Muscle layer of colon (tissue), 2 donors: ENCODE measurements around the gene COMP.

Experiments
- H3K27ac ChIP-seq: one replicate; pipeline ENCODE4 v1.7.0; 2013; ENCODE audit warnings: low read depth, mild to moderate bottlenecking, low read length, moderate library complexity
- H3K27me3 ChIP-seq, 2 donors: one replicate each; pipeline ENCODE4 v1.7.0; 2013; ENCODE audit warnings: low read length in 2 of 2, mild to moderate bottlenecking in 2 of 2; ENCODE audit not compliant: insufficient read depth in 2 of 2, control insufficient read depth in 1 of 2
- H3K36me3 ChIP-seq: one replicate; pipeline ENCODE4 v1.7.0; 2013; ENCODE audit warnings: mild to moderate bottlenecking, low read length; ENCODE audit not compliant: insufficient read depth
- H3K4me1 ChIP-seq: one replicate; pipeline ENCODE4 v1.7.0; 2013; ENCODE audit warnings: mild to moderate bottlenecking, low read length; ENCODE audit not compliant: insufficient read depth
- H3K4me3 ChIP-seq, 2 donors: one replicate each; pipeline ENCODE4 v1.7.0; 2013; ENCODE audit warnings: low read length in 2 of 2, low read depth in 1 of 2, mild to moderate bottlenecking in 1 of 2, moderate library complexity in 1 of 2
- H3K9ac ChIP-seq: one replicate; pipeline ENCODE4 v1.7.0; 2013; ENCODE audit warnings: low read length
- H3K9me3 ChIP-seq: one replicate; pipeline ENCODE4 v1.7.0; 2013; ENCODE audit warnings: mild to moderate bottlenecking, low read length
- donor health status: abdominal sarcoma.
- donor health status: Adenocarcinoma of cecum.

Gene COMP

DNA sequence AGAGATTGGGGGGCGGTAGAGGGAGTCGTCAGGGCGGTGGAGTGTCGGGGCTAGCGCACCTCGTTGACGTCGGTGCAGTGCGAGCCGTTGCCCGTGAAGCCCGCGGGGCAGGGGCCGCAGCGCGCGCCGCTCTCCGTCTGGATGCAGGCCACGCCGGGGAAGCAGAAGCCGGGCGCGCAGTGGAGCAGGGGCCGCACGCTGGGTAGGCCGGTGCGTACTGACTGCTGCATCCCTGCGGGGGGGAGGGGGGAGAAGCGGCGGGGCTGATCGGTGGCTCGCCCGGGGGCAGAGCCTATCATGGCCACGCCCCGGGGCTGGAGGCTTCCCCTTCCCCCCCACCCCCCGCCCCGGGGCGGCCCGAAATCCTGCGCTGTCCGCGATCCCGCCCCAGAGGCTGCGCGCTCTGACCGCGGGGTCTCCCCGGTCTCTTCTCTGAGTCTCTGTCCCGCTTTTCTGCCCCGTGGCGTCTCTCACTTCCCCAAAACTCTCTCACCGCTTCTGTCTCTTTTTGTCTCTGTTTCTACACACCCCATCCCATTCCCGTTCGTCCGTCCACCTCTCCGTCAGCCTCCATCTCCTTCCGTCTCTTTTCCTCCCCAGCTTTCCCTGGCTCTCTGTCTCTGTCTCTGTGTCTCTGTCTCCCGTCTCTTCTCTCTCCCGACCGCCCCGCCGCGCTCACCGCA, 1.1 kb downstream of the COMP start:
- no peaks in the 10 kb centered on the region for H3K36me3 ChIP-seq
- H3K4me1 ChIP-seq, result peaks cover 5% of the 10 kb centered on the region
- no peaks in the 10 kb centered on the region for H3K9me3 ChIP-seq
- no peak overlapping the region for H3K27ac ChIP-seq
- peaks cover 45 to 84% of the 10 kb centered on the region in 2 donors for H3K27me3 ChIP-seq
- H3K9ac ChIP-seq, result no peak overlapping the region
- H3K4me3 ChIP-seq, result peak overlapping the region; percentile 21 to 32

DNA sequence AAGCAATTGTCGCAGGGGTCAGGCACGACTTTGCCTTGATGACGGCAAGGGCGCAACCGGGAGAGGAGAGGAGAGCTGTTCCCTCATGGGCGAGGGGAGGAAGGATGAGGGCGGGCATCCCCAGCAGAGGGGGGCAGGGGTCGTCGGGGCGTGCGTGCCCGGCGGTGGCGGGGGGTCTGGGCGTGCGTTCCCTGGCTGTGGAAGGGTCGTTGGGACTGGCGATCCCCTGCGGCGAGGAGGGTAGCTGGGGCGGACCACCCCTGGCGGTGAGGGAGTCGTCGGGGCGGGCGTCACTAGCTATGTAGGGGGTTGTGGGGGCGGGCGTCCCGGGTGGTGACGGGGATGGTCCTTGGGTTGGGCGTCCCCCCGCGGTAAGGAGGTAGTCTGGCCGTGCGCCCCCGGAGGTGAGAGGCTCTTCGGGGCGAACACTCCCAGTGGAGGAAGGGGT, 1.7 kb downstream of the COMP start:
- Histone ChIP-seq H3K27me3 (peaks cover 45 to 78% of the 10 kb centered on the region in 2 donors), H3K4me3 (no peak overlapping the region), H3K9ac (no peak overlapping the region), H3K27ac (no peak overlapping the region), H3K4me1 (peaks cover 5% of the 10 kb centered on the region), H3K9me3 (no peaks in the 10 kb centered on the region), H3K36me3 (no peaks in the 10 kb centered on the region)

DNA sequence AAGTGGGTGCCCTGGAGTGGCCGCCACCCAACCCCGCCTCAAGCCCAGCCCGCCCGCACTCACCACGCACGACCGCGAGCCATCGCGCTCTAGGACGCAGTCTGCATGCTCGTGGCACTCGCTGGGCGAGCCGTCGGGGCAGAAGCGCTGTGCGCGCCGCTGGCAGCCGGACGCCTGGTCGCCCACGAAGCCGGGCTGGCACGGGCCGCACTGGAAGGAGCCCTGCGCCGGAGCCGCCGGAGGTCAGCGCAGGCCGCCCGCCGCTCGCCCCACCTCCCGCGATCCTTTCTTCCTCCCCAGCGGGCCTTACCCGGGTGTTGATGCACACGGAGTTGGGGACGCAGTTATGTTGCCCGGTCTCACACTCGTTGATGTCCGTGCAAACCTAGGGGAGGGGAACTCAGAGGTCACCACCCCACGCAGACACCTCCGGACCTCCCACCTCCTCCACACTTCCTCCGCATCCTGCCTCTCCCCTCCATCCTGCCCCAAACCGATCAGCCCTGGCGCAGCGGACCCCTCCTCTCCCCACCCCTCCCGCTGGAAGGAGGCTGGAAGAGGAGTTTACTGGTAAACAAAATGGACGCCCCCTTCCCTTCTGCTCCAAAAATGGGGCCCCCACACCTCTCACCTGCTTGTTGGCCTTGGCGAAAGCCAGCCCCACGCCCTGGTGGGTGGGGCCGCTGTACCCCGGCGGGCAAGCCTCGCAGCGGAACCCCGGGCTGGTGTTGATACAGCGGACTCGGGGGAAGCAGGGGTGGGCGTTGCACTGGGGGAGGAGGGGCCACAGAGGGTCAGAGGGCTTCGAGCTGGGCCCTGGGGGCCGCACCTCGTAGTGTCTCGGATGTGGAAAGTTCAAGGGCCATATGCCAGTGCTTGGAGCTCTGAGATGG, 2.3 kb downstream of the COMP start:
- H3K36me3 ChIP-seq, result no peaks in the 10 kb centered on the region
- H3K9ac ChIP-seq, result no peak overlapping the region
- H3K9me3 ChIP-seq, result no peaks in the 10 kb centered on the region
- peaks cover 42 to 76% of the 10 kb centered on the region in 2 donors for H3K27me3 ChIP-seq
- peaks cover 5% of the 10 kb centered on the region for H3K4me1 ChIP-seq
- H3K27ac ChIP-seq, result no peak overlapping the region
- no peak overlapping the region for H3K4me3 ChIP-seq

DNA sequence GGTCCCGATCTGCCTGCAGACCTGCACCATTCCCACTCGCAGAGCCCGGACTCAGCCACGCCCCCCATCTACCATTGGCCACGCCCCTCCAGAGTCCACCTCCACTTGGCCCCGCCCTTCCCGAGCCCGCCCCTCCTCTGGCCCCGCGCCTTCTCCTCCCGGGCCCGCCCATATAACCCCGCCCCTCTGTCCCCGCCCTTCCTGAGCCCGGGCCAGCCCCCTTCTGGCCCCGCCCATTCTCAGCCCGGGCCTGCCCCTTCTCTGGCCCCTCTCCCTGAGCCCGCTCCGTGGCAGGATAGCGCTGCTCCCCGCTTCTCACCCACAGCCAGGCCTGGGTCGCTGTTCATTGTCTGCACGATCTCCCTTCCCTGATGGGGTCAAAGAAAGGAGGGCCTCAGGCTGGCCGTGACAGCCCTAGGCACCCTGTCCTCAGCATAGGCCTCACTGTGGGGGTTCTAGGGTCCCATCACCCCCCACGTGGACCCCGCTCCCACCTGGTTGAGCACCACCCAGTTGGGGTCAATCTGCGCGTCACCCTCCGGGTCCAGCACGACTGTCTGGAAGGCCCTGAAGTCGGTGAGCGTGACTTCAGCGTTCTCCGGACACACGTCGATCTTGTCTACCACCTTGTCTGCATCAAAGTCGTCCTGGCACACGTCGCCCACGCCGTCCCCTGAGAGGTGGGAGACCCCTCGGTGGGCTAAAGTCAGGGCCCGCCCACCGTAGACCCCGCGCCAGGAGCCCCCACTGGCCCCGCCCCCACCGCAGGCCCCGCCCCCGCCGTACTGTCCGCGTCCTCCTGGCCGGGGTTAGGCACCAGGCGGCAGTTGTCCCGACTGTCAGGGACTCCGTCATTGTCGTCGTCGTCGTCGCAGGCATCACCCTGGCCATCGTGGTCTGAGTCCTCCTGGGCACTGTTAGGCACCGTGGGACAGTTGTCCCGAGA, 5.7 kb downstream of the COMP start:
- H3K4me1 ChIP-seq, result peaks cover 3% of the 10 kb centered on the region
- H3K27me3 ChIP-seq, result peaks cover 28 to 54% of the 10 kb centered on the region in 2 donors
- no peak overlapping the region for H3K9ac ChIP-seq
- no peak overlapping the region for H3K27ac ChIP-seq
- peak overlapping the region in 1 of 2 donors; percentile 43 for H3K4me3 ChIP-seq
- no peaks in the 10 kb centered on the region for H3K9me3 ChIP-seq
- H3K36me3 ChIP-seq, result no peaks in the 10 kb centered on the region

DNA sequence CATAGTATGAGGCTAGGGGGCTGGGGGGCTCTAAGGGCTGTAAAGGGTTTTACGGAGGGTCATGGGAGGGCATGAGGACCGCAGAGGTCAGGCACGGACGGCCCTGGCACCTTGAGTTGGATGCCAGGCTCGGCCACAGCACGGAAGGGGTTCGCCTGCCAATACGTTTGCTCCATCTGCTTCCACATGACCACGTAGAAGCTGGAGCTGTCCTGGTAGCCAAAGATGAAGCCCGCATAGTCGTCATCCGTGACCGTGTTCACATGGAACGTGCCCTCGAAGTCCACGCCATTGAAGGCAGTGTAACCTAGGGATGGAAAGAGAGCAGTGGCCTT, 6.4 kb downstream of the COMP start:
- Histone ChIP-seq H3K27ac (no peak overlapping the region), H3K36me3 (no peaks in the 10 kb centered on the region), H3K4me1 (no peaks in the 10 kb centered on the region), H3K9me3 (no peaks in the 10 kb centered on the region), H3K27me3 (peaks cover 25 to 47% of the 10 kb centered on the region in 2 donors), H3K4me3 (no peak overlapping the region), H3K9ac (no peak overlapping the region)

DNA sequence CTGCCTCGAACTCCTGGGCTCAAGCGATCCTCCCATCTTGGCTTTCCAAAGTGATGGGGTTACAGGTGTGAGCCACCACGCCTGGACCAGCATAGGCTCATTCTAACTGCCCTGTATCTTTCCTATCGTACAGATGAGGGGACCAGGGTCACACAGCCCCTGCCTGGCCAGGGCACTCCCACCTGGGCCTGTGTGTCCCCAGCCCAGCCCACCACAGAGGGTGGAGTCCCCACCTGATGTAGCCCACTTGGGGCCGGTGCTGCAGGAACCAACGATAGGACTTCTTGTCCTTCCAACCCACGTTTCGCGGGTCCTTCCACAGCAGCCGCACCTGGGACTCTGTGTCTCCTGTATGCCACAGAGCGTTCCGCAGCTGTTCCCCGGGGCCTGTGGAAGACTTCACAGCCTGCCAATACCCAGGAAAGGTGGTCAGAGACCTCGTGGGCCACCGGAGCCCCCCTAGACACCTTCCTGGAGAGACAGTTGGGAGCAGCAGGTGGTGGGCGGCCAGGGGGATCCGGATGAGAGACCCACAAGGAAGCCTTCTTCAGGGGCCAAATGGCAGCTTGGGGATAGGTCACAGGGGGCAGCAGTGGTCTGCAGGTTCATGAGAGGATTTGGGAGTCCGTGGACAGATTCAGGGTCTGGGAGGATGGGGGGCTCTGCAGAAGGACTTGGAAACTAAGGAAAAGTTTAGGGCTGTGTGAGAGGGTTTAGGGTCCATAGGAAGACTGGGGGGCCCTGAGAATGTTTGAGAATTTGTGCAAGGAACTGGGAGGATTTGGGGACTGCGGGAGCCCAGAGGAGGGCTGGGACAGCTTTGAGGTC, 6.9 kb downstream of the COMP start:
- Histone ChIP-seq H3K27ac (no peak overlapping the region), H3K4me3 (no peak overlapping the region), H3K9ac (no peak overlapping the region), H3K4me1 (no peaks in the 10 kb centered on the region), H3K9me3 (no peaks in the 10 kb centered on the region), H3K36me3 (no peaks in the 10 kb centered on the region), H3K27me3 (peaks cover 19 to 42% of the 10 kb centered on the region in 2 donors)

DNA sequence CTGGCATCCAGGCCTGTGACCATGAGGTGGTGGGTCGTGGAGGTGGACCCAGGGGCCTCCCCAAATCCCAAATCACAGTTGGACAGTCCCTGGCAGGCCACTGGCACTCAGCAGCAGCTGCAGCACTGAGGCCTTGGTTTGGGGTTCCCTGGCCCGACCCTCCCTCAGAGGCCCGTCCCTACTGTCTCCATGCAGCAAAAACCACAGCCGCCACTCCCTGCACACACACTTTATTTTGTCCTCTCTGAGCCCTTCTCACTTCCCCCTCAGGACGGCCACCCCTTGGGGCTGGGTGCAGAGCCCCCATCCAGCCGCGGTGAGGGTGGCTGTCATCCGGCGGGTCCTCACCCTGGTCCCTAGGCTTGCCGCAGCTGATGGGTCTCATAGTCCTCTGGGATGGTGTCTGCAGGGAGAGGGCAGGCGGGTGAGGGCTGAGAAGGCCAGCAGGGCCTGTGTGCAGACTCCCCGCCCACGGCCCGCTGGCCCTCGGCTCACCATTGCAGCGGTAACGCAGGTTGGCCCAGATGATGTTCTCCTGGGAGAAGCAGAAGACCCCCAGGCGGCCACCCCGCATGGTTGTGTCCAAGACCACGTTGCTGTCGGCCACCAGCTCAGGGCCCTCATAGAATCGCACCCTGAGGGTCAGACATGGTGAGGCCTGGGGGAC, 8.4 kb downstream of the COMP start:
- Histone ChIP-seq H3K4me1 (no peaks in the 10 kb centered on the region), H3K27ac (no peak overlapping the region), H3K9ac (no peak overlapping the region), H3K27me3 (peaks cover 10 to 27% of the 10 kb centered on the region in 2 donors), H3K4me3 (no peak overlapping the region), H3K9me3 (no peaks in the 10 kb centered on the region), H3K36me3 (no peaks in the 10 kb centered on the region)

DNA sequence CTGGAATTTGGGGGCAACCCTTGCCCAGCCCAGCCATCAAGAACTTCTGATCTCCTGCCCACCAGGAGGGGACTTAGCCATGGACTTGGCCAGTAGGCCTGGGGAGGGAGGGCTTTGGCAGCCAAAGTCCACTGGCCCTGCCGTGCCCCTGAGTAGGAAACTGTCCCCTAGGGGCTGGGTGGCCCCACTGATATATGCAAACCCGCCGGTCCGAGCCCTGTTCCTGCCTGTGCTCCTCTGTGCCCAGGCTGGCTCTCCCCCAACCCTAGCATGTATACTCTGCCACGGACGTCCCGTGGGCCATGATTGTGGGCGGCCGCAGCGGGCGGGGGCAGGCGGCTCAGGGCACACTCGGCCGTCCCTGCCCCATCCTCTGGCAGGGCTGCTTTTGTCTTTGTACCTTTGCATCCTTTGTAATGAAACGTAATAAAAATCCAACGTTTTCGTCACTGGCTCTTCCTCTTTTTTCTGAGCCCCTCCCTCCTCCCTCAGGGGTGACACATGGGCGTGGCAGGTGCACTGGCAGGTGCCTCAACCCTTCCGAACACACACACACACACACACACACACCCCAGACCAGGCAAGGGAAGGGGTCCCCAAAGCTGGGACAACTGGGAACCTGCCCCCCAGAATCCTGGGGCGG, 9.1 kb downstream of the COMP start:
- H3K27me3 ChIP-seq, result peaks cover 8 to 20% of the 10 kb centered on the region in 2 donors
- no peak overlapping the region for H3K4me3 ChIP-seq
- no peak overlapping the region for H3K9ac ChIP-seq
- no peaks in the 10 kb centered on the region for H3K9me3 ChIP-seq
- H3K36me3 ChIP-seq, result no peaks in the 10 kb centered on the region
- H3K4me1 ChIP-seq, result no peaks in the 10 kb centered on the region
- H3K27ac ChIP-seq, result no peak overlapping the region

DNA sequence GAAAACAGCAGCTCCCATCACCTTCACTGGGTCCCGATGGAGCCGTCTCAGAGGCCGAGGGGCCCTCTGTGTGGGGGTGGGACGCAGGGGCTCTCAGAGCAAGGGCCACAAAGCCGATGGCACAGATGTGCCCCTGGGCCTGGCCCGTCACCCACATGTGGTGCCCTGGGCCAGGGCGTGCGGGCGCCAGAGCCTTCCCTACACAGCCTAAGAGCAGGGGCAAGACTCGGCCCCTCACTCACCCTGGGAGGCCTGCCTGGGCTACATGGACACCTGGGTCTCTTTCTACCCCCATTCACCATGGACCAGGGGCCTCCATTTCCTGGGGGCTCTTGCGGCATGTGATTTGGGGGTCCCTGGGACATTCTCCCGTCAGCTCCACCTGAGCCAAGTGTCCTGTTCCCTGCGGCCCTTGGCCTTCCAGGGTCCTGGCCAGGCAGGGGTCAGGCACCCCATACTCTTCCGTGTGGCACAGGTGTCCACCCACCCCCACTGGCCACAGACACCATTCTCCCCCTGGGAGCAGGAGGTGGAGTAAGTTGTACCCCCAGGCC, 10.0 kb downstream of the COMP start:
- H3K36me3 ChIP-seq, result no peaks in the 10 kb centered on the region
- H3K4me3 ChIP-seq, result no peak overlapping the region
- H3K9ac ChIP-seq, result no peak overlapping the region
- no peaks in the 10 kb centered on the region for H3K4me1 ChIP-seq
- H3K9me3 ChIP-seq, result no peaks in the 10 kb centered on the region
- H3K27ac ChIP-seq, result no peak overlapping the region
- H3K27me3 ChIP-seq, result peaks cover 2 to 13% of the 10 kb centered on the region in 2 donors

DNA sequence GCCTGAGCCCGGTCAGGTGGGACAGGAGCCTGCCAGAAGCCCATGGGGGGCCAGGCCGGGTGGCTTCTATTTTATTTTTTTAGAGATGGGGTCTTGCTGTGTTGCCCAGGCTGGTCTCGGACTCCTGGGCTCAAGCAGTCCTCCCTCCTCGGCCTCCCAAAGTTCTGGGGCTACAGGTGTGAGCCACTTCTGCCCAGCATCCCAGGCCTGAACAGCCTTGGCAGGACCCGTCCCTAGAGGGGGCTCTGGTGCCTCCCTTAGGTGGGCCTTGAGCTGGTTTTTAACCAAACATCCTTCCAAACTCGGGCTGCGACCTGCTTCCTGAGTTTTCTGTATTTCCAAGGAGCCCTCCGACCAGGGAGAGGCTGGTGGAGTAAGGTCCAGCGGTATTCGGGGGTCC, 10.5 kb downstream of the COMP start:
- no peak overlapping the region for H3K9ac ChIP-seq
- H3K4me1 ChIP-seq, result no peaks in the 10 kb centered on the region
- no peaks in the 10 kb centered on the region for H3K36me3 ChIP-seq
- H3K9me3 ChIP-seq, result no peaks in the 10 kb centered on the region
- peaks cover 0 to 8% of the 10 kb centered on the region in 2 donors for H3K27me3 ChIP-seq
- H3K27ac ChIP-seq, result no peak overlapping the region
- H3K4me3 ChIP-seq, result no peak overlapping the region
